AG10803 (cell line): ENCODE data around the gene FUT4.

Source experiments
- DNase-seq: peaks from one replicate; pipeline ENCODE4 v3.0.0; 2010; ENCODE audit warnings: low read depth
- H3K4me3 ChIP-seq: 2 replicates; pipeline ENCODE4 v1.5.1; 2011; ENCODE audit warnings: mild to moderate bottlenecking, low read length, control low read depth
- CTCF ChIP-seq: conservative IDR thresholded peaks from 2 replicates; pipeline ENCODE4 v1.5.1; 2011; ENCODE audit warnings: mild to moderate bottlenecking, low read length, control low read depth, inconsistent platforms

The FUT4 gene

GRCh38 chr11:94511932-94512781 lies 31.6 kb upstream of the FUT4 start, which contains the start of gene C11orf97:
Gene C11orf97, plus strand, starts transcription at chr11:94512461. Its CDS starts 68 bp downstream, at chr11:94512529.
- TF ChIP-seq CTCF: no peak
- DNase-seq: peak; percentile 25
- H3K4me3 ChIP-seq: peak within 1 kb of the TSS; percentile 66

DNA sequence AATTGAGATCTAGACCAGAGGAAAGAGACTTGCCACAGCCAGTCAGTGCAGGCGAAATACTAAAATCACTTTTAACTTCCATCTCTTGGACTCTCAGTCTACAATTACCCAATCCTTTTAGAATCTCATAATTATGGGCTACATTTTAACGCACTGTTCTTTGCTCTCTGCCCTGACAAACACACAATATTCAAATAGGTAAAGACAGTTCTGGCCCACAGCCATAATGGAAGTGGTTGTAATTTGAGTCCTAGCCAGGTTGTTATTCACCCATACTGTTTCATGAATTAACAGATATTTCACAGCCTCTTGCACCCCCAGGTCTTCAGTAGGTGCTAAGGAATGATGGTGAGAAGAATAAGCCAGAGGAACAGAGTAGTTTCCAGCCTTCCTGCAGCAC lies 30.6 kb upstream of the FUT4 start:
- H3K4me3 ChIP-seq: no peak overlapping the region
- TF ChIP-seq CTCF: no peak
- no peak for DNase-seq

- no peak for TF ChIP-seq CTCF
- no peak overlapping the region for H3K4me3 ChIP-seq
- DNase-seq: no peak
Observed at GRCh38 chr11:94515398-94515797, 28.3 kb upstream of the FUT4 start.

DNA sequence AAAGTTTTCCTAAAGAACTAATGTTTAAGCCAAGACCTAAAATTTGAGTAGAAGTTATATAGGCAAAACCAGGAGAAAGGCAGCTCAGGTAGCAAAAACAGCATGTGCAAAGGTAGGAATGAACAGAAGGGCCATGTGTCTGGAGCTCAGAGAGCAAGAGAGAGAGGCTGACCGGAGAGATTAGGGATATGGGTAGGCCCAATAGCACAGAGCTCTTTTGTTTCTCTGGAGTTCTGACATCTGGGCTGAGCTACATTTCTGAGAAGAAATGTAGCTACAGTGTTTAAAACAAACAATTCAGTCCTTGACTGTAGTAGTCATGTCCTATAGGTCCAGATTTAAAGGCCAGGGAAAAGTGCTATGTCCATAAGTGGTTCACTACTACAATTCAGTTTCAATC lies 27.0 kb upstream of the FUT4 start:
- no peak for DNase-seq
- TF ChIP-seq CTCF: no peak
- no peak overlapping the region for H3K4me3 ChIP-seq

GRCh38 chr11:94518300-94518699 lies 25.4 kb upstream of the FUT4 start:
- no peak overlapping the region for H3K4me3 ChIP-seq
- DNase-seq: no peak
- TF ChIP-seq CTCF: no peak

DNA sequence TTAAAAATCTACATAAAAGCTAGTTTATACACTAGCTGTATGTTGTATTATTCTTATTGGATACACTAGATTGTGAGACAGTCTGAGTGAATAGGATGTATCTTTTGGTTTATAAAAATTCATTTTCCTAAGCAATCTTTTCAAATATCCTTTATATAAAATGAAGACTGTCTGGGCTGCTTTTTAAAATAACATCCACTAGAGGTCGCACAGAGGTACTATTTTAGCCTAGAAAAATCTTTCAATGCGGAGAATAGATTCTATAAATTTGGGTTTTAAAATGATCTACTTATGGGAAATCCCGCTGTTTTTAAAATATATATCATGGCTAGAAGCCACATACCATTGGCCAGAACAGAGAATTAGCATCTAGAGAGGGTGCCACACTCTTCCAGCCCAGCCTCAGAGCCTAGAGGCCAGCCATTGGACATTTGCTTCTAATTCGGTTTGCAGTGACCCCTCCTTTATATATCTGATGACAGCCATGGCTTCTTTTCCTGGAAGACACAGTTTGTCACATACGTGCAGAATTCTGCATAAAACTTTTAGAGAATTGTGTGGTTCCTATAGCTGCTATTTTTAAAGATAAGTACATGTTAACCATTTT lies 24.1 kb upstream of the FUT4 start:
- DNase-seq: peak; percentile 25
- peak; percentile 71 for TF ChIP-seq CTCF
- no peak overlapping the region for H3K4me3 ChIP-seq

- TF ChIP-seq CTCF: peak; percentile 63
- H3K4me3 ChIP-seq: no peak overlapping the region
- DNase-seq: peak; percentile 42
Observed at GRCh38 chr11:94521684-94522083, 22.0 kb upstream of the FUT4 start.
